ENCODE results near the gene FAM209B. TPM values are rescaled to one million over a fixed set of nuclear protein-coding genes. Genes with fewer than 3 reads are reported as not detected.

FAM209B gene
- total and polyA plus RNA-seq, 9 of the 15 experiments (the other 6 are each of a cell fraction or from before 2014, with no cell fraction given), result 0.34 to 0.40 (median 0.36) TPM; not detected in 6

- ATAC-seq (no peak), FAIRE-seq (no peak), DNase-seq (ENCODE audit: extremely low read depth in 1 of 4, low spot score in 3 of 4) (no peak)
- Histone ChIP-seq H3K27ac (ENCODE audit: extremely low read depth, low read depth, low read length) (no peak overlapping the region), H3K9me1 (ENCODE audit: control insufficient read depth, insufficient read depth, low read length) (no peaks in the 10 kb centered on the region), H3K4me1 (replicated peaks in 1 of 2; ENCODE audit: control insufficient read depth in 2 of 2, insufficient read depth in 2 of 2, low read length in 2 of 2) (no peaks in the 10 kb centered on the region), H3K9ac (ENCODE audit: insufficient read depth in 1 of 2, low read depth in 2 of 2, low read length in 2 of 2) (no peak overlapping the region), H3K27me3 (ENCODE audit: control insufficient read depth in 2 of 2, insufficient read depth in 2 of 2, low read length in 2 of 2) (peaks cover 0 to 32% of the 10 kb centered on the region in 2 experiments; a peak in 3 of 5 replicates), H3K9me3 (replicated peaks; ENCODE audit: control insufficient read depth, insufficient read depth, low read depth, low read length) (no peaks in the 10 kb centered on the region), H2AFZ (ENCODE audit: low read depth, low read length) (no peak overlapping the region), H3K79me2 (ENCODE audit: control insufficient read depth, insufficient read depth, low read length) (no peaks in the 10 kb centered on the region), H3K4me3 (no peak overlapping the region), H4K20me1 (replicated peaks; ENCODE audit: control insufficient read depth, insufficient read depth, low read length) (no peaks in the 10 kb centered on the region), H3K36me3 (ENCODE audit: control insufficient read depth, insufficient read depth, low read length) (no peaks in the 10 kb centered on the region), H3K4me2 (ENCODE audit: insufficient read depth, low read length) (no peak overlapping the region)
- no TSS peak for BruUV-seq (replicated peaks)
- WGBS (ENCODE audit: insufficient coverage, low coverage, missing lambda C conversion rate), result 1% methylated on average over 4 of the region's 4 CpGs
- ChIA-PET CTCF (ENCODE audit: low intra/inter-chr PET ratio) (no interaction called here), POLR2A (no interaction called here)
- in situ Hi-C loops (cut with MboI) (no loop called here), intact Hi-C loops (cut with micrococcal nuclease) (no loop called here)
- TF ChIP-seq BRD9 (IDR thresholded peaks at IDR 0.05; ENCODE audit: low read depth, partially characterized antibody) (no peak), CEBPB (tag; IDR thresholded peaks at IDR 0.05) (peak; percentile 83), RBBP5 (IDR thresholded peaks at IDR 0.05; ENCODE audit: borderline replicate concordance, insufficient read depth, low read length, poor library complexity, severe bottlenecking) (no peak), FOXO4 (CRISPR knock-in tag; IDR thresholded peaks at IDR 0.05) (no peak), THAP7 (CRISPR knock-in tag; IDR thresholded peaks at IDR 0.05) (no peak), THAP12 (CRISPR knock-in tag; IDR thresholded peaks at IDR 0.05) (no peak), NR0B1 (IDR thresholded peaks at IDR 0.05; ENCODE audit: partially characterized antibody) (no peak), ELK1 (CRISPR knock-in tag; IDR thresholded peaks at IDR 0.05) (no peak), ZNF174 (CRISPR knock-in tag; IDR thresholded peaks at IDR 0.05) (no peak), ZNF592 (IDR thresholded peaks at IDR 0.05) (no peak)
Measured at GRCh38 chr20:56572172-56572571, 39.1 kb downstream of the FAM209B start.

Measured in K562 (cell line).